H4 (cell line): Measurements from ENCODE around the gene FAM114A2. TPM values are rescaled to one million over a fixed set of nuclear protein-coding genes. Genes with fewer than 3 reads are reported as not detected.
"Not testable (repeated sequence)": the region's sequence is repeated elsewhere in the genome, so short reads cannot be mapped to it uniquely, and the experiment has no call there.

Experiments used
- DNase-seq: peaks from one replicate; pipeline ENCODE4 v3.0.0-alpha.2; 2015; ENCODE audit warnings: low spot score
- total RNA-seq: library from RNA; depleted of rRNA; stranded (reverse); fragments of >200 nt; shearing (Covaris generic); gene quantifications from 2 replicates; pipeline ENCODE4 v1.2.3, GENCODE V29; 2014; rRNA removed

The FAM114A2 gene
- total RNA-seq, result 14.6 and 28.9 TPM in 2 replicates

DNA sequence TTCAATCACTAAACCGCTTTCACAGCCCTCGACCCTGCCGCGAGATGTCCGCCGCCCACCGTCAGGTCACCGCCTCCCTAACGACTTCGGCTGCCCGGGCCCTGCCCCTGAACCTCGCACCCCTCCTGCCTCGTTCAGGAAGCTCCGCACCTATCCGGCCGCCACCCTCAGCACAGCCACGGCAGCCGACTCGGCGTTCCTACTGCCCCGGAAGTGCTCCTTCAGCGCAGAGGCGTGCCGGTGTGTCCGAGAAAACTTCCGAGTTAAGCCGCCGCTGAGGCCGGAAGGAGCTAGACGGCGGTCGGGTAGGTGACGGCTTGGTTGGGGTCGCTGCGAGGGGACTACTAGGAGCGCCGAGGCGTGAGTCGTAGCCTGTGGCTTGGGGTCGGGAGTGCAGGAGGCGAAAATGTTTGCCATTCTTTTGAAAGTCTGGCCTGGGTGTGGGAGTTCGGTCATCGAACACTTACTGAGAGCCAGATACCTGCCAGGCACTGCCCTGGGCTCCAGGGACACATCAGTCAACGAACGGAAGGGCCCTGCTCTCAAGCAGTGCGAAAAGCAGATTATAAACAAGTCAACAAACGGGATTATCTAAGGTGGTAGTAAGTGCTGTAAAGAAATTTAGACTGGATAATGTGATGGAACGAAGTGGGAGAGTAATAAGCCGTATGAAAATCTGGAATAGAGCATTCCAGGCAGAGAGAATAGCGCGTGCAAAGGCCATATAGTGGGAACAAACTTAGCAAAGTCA is at the start of gene FAM114A2, which contains the start of gene MFAP3:
Gene FAM114A2, minus strand, starts transcription at position 204 of the 751 bp plus-strand sequence. CDS start 3,957 bp downstream, outside the sequence.
Gene MFAP3, plus strand, starts transcription at position 261 of the 751 bp plus-strand sequence. CDS start 10,756 bp downstream, outside the sequence.
- DNase-seq, result peak; percentile 85

- DNase-seq, result no peak
These were observed 48.5 kb upstream of the FAM114A2 start for GRCh38 chr5:154087260-154087659.

GRCh38 chr5:154086641-154087040 is 47.9 kb upstream of the FAM114A2 start:
- no peak for DNase-seq

GRCh38 chr5:154086146-154086545 is 47.4 kb upstream of the FAM114A2 start:
- no peak for DNase-seq

GRCh38 chr5:154084062-154084639 is 45.4 kb upstream of the FAM114A2 start:
- no peak for DNase-seq

DNA sequence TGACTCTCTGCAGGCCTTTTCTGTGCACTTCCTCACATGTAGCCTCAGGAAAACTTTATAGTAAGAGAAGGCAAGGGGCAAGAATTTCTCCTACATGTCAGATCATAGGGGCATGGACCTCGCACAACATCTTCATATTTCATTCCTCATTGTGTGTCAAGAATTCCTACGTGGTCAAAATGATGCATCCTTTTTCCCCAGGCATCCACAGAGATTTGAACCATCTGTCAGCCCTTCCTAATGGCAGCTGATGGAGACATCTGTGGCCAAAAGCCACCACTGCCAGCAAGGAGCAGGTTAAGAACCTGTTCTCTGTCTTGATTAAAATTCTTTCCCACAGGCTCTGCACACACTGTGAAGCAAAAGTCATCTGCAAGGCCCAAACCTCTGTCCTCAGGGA is 42.5 kb upstream of the FAM114A2 start:
- DNase-seq, result no peak

DNA sequence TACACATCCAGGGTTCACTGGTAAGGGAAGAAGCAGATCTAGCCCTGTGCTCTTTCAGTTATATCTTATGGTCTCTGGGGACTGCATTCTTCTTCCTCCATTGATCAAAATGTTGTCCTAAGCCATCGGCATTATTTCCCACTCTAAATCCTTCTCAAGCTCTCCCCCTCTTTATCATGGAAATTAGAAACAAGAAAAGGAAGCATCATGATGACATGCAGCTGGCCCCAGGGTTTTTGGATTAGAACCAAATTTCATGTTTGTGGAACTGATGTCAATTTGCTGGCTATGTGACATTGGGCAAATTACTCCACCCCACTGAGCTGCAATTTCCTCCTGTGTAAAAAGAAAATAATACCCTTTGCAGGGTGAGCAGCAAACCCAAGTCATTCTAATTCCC is 39.6 kb upstream of the FAM114A2 start:
- DNase-seq, result no peak

DNA sequence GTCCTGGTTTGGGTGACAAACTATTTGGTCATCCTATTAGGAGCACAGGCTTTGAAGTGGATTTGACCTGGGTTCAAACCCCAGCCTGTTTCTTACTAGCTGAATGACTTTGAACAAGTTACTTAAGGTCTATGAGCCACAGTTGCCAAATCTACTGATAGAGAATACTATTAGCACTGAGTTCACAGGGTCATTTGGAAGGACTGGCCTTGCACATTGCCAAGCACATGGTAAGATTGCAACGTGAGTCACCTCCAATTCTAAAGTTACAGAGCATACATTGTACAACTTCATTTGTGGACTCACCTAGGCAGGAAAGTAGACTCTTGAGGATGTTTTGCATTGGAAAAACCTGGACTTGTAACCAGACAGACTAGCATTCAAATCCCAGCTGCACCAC is 39.0 kb upstream of the FAM114A2 start:
- DNase-seq, result peak; percentile 21

DNA sequence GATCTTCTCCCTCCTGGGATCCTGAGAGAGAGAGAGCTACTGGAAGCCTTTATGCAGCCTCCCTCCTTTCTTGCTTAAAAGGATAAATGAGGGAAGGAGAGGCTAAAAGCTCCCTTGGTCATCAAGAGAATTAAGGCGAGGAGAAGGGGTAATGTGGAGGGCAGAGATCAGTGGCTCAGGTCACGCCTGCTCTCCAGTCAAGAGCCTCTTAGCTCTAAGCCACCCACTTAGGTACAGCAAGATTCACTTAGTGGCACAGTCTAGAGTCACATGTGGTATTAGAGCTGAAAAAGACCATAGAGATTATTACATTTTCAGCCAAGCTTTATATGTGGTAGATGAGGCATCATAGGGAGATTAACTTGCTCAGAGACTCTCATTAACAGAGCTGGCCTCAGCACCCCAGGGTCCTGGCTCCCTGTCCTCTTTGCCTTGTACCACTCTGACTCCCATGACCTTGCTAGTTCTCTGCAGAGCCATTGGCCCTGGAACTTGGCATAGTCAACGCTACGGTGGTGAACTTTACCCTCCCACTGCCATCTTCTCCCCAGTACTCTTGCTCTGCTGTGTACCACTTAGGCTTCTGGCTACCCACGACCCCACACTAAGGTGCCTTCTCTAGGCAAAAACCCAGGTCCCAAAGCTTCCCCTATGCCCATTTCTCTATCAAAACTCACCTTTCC is 37.7 kb upstream of the FAM114A2 start:
- DNase-seq, result no peak

GRCh38 chr5:154072414-154073171 is 33.9 kb upstream of the FAM114A2 start:
- DNase-seq, result peak; percentile 62

DNA sequence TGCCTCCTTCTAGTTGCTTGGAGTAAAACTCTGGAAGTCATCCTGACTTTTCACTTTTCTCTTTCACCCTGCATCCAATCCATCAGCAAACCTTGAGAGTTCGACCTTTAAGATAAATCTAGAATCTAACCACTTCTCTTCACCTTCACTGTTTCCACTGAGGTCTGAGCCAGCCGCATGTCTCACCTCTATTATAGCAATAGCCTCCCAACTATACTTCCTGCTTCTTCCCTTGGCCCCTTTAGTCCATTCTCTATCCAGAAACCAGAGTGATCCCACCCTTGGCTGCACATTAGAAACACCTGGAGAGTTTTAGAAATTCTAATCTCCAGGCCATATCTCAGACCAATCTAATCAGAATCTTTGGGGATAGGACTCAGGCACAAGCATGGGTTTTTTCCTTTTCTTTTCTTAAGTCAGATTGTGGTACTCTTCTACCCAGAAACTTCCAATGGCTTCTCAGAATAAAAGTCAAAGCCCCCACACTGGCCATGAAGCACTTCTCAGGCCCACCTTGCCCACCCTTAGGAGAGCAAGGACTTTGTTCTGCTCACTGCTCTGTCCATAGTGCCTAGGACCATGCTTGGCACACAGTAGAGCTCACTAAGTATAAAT is 33.2 kb upstream of the FAM114A2 start:
- no peak for DNase-seq

DNA sequence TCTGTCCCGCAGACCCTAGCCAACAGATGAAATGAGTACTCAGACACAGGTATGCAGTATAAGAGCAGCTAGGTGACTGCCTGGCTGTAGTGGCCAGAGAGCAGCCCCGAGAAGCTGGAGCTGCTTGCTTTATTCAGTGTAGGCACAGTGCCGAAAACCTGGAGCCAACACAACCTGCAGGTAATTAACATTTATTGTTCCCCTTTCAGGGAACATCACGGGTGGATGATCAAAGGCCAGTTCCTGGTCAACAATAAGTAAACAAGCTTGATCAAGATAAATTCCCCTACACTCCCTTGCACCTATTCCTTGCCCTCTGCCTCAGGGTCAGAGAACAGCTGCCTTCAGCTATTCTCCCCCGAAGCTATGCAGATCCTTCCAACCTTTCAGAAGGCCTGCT is 31.1 kb upstream of the FAM114A2 start:
- not testable (repeated sequence) for DNase-seq

DNA sequence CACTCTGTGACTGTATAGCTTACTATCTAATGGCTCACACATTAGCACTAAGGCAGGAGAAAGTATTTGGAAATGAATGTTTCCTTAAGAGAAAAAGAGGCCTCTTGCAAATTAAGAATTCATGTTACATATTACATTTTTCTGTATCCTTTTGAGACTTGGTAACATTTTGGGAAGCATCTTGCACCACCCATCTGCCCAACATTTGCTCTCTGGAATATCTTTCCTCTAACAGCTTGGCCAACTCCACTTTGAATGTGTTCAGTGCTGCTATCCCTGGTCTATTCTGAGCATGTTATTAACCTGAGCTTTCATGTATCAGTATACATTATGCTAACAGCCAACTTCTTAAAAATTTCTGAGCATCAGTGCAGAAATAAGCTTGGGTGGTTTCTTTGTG is 27.3 kb upstream of the FAM114A2 start:
- DNase-seq, result no peak

DNA sequence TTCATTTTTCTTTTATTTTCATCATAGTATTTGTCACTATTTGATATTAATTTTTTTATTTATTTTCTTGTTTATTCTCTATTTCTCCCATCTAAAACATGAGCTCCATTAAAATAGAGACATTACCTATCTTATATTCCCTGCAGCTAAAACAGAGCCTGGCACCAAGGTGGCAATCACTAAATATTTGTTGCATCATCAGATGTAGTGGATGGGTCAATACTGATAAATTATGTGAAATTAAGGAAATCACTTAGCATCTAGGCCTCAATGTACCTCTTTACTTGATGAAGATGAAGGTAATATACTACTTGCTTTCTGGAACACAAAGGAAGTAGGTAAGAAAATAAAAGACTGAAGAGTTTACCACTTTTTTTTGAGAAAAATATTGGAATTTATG is 24.7 kb upstream of the FAM114A2 start:
- DNase-seq, result no peak

- no peak for DNase-seq
These were observed 21.9 kb upstream of the FAM114A2 start for GRCh38 chr5:154060606-154061005.

GRCh38 chr5:154059583-154059982 is 20.9 kb upstream of the FAM114A2 start:
- no peak for DNase-seq

GRCh38 chr5:154059039-154059430 is 20.3 kb upstream of the FAM114A2 start:
- DNase-seq, result no peak

DNA sequence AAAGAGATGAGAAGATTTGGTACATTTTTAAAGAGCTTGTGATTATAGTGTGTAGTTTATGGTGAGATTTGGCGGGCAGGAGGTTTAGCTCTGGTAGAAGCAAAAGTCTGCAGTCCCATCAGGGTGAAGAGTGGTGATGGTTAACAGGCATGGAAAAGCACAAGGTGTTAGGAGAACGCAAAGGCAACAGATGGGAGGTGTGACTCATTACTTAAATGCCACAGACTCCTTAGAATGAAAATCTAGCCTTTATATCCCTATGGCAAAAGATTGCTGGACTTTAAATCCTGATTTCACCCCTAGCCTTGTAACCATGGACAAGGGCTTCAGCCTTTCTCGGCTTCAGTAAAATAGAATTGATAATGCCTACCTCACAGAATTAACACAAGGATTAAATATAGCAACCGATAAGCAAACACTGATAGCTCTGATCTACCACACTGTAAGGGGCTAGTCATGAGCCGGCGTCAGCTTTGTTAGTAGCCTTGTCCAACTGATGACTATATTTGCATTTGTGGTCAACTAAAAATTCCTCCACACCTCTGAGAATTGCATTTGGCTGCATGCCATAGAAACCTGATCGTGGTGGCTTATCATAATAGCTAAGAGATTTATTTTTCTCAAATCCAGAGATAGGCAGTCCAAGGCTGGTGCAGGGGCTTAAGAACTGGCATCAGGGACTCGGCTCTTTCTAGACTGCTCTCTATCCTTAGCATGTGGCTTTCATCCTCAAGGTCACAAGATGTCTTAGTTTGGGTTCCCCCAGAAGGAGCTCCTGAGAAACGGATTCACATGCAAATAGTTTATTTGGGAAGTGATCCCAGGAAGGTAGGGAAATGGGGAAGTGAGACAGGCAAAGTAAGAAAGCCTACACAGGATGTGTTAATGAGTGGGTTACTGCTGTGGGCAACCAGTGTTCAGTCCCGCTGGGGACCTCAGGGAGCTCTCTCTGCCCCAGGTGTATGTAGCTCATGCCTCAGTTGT is 19.6 kb upstream of the FAM114A2 start:
- DNase-seq, result no peak

- no peak for DNase-seq
These were observed 16.5 kb upstream of the FAM114A2 start for GRCh38 chr5:154055201-154055600.

GRCh38 chr5:154053468-154053867 is 14.8 kb upstream of the FAM114A2 start:
- no peak for DNase-seq
